Panc1 (cell line): Measurements from ENCODE around the gene OTUB1. TPM values are rescaled to one million over a fixed set of nuclear protein-coding genes. Genes with fewer than 3 reads are reported as not detected.
A peak's percentile ranks its signal among the peaks of the same experiment; 100 is the strongest.

Source experiments
- ATAC-seq: fragments of 200-7000 bp; cut with Tn5 transposase; 2 replicates; pipeline ENCODE4 v1.9.1; 2020; ENCODE audit warnings: mild to moderate bottlenecking, moderate library complexity
- BruUV-seq: library from RNA; stranded (reverse); fragments of 400-500 nt; replicated peaks from 2 replicates; lab custom pipeline; 2021; lab: Mats Ljungman, UMichigan
- CTCF ChIA-PET: fragments of 300-600 bp; sonication (Branson Sonifier 250); formaldehyde crosslinking; loops from one replicate; lab custom pipeline; 2022; ENCODE audit warnings: antibody characterized with exemption; lab: Charles Lee
- POLR2A ChIA-PET: fragments of 300-600 bp; sonication (Branson Sonifier 250); formaldehyde crosslinking; loops from one replicate; lab custom pipeline; 2022; ENCODE audit warnings: antibody characterized with exemption; lab: Charles Lee
- DNase-seq: peaks from one replicate; pipeline ENCODE4 v3.0.0-alpha.2; 2010; ENCODE audit warnings: low read depth, low spot score
- H3K27ac ChIP-seq: 2 replicates; pipeline ENCODE4 v1.5.1; 2011; ENCODE audit warnings: mild to moderate bottlenecking, low read length, inconsistent platforms
- H3K27me3 ChIP-seq: fragments of 200-500 bp; sonication (Bioruptor generic); 2 replicates; pipeline ENCODE4 v1.6.0; 2014; ENCODE audit warnings: low read length, inconsistent platforms; ENCODE audit not compliant: control insufficient read depth, insufficient read depth
- H3K36me3 ChIP-seq: fragments of 200-500 bp; sonication (Bioruptor generic); 2 replicates; pipeline ENCODE4 v1.5.1; 2014; ENCODE audit warnings: inconsistent platforms, mild to moderate bottlenecking, low read length, moderate library complexity; ENCODE audit not compliant: control insufficient read depth, insufficient read depth
- H3K4me1 ChIP-seq: 2 replicates; pipeline ENCODE4 v1.5.1; 2011; ENCODE audit warnings: inconsistent platforms, mild to moderate bottlenecking, low read length, moderate library complexity; ENCODE audit not compliant: control insufficient read depth, insufficient read depth
- H3K4me3 ChIP-seq, 2 experiments: 2 replicates each; pipeline ENCODE4 v1.5.1; 2011 to 2012; ENCODE audit warnings: low read depth in 2 of 2, low read length in 2 of 2, mild to moderate bottlenecking in 2 of 2, inconsistent platforms in 1 of 2, moderate library complexity in 1 of 2
- H3K9me3 ChIP-seq: fragments of 200-500 bp; sonication (Bioruptor generic); 2 replicates; pipeline ENCODE4 v1.5.1; 2014; ENCODE audit warnings: low read depth, mild to moderate bottlenecking, inconsistent platforms, low read length, moderate library complexity; ENCODE audit not compliant: control insufficient read depth, insufficient read depth
- CTCF ChIP-seq: fragments of 450-650 bp; IDR thresholded peaks from 2 replicates; pipeline ENCODE4 v1.5.1; 2017; ENCODE audit warnings: mild to moderate bottlenecking
- POLR2AphosphoS5 ChIP-seq: IDR thresholded peaks from 2 replicates; pipeline ENCODE4 v1.6.1; 2012; ENCODE audit warnings: mild to moderate bottlenecking, low read depth, low read length, moderate library complexity
- REST ChIP-seq, 2 experiments: IDR thresholded peaks; 2 replicates each; pipeline ENCODE4 v1.6.1; 2011 to 2012; ENCODE audit warnings: low read depth in 2 of 2, control low read depth in 1 of 2, low read length in 1 of 2, mild to moderate bottlenecking in 1 of 2, moderate library complexity in 1 of 2; ENCODE audit not compliant: insufficient read depth in 1 of 2
- SIN3A ChIP-seq: IDR thresholded peaks from 2 replicates; pipeline ENCODE4 v1.6.1; 2012; ENCODE audit warnings: low read depth, mild to moderate bottlenecking, low read length, moderate library complexity, borderline replicate concordance; ENCODE audit not compliant: insufficient read depth
- TCF7L2 ChIP-seq: IDR thresholded peaks from 2 replicates; pipeline ENCODE4 v1.6.1; 2011; ENCODE audit warnings: mild to moderate bottlenecking, low read depth, low read length, inconsistent platforms
- in situ Hi-C: cut with HindIII; loops from 2 replicates; pipeline ENCODE4 v1.10.0; 2016; ENCODE audit warnings: low sequenced_read_pairs, low pct_unique_long_range_greater_than_20kb
- intact Hi-C: fragments of 100-400 bp; cut with micrococcal nuclease; formaldehyde crosslinking; loops from one replicate; pipeline ENCODE4 v1.10.0; 2022; ENCODE audit not compliant: unreplicated experiment
- total RNA-seq: library from RNA; stranded (reverse); gene quantifications from one replicate; pipeline ENCODE4 v1.2.1, GENCODE V29; 2021; ENCODE audit not compliant: unreplicated experiment

Gene OTUB1
- total RNA-seq, 1 experiment from 2014 or later: 118 TPM

- BruUV-seq: no TSS peak
- intact Hi-C loops (no loop called here), in situ Hi-C loops (loop anchor here (10.0 kb wide), 1 partner anchor 73 kb away; no protein-coding TSS in a partner anchor)
- peak; percentile 6; the same call in 1 of the 2 replicates for ATAC-seq
- peak overlapping the region; percentile 61 for H3K27ac ChIP-seq
- H3K4me1 ChIP-seq: peaks cover 63% of the 10 kb centered on the region
- no peaks in the 10 kb centered on the region for H3K9me3 ChIP-seq
- CTCF ChIA-PET: interaction anchor here (1.5 kb wide), 1 partner anchor 148 kb away, joined by 5 read pairs; no protein-coding TSS in a partner anchor
- no peak for DNase-seq
- H3K36me3 ChIP-seq: no peaks in the 10 kb centered on the region
- H3K4me3 ChIP-seq: no peak overlapping the region
- POLR2A ChIA-PET: interaction anchor here (0.5 to 0.6 kb wide), 3 partner anchors 22 to 1899 kb away, joined by 3 to 4 read pairs (median 3); no protein-coding TSS in a partner anchor
- no peak for TF ChIP-seq SIN3A
- peak; percentile 41; the same call in 1 of the 2 replicates for TF ChIP-seq TCF7L2
- no peaks in the 10 kb centered on the region for H3K27me3 ChIP-seq
Measured at GRCh38 chr11:64001484-64002420, 15.5 kb downstream of the OTUB1 start.

- Histone ChIP-seq H3K36me3 (no peaks in the 10 kb centered on the region), H3K27ac (peak overlapping the region; percentile 46), H3K9me3 (no peaks in the 10 kb centered on the region), H3K4me3 (no peak overlapping the region), H3K27me3 (no peaks in the 10 kb centered on the region), H3K4me1 (peaks cover 61% of the 10 kb centered on the region)
- ChIA-PET CTCF (interaction anchor here (1.5 kb wide), 1 partner anchor 145 kb away, joined by 5 read pairs; no protein-coding TSS in a partner anchor), POLR2A (interaction anchor here (0.7 kb wide), 1 partner anchor 822 kb away, joined by 4 read pairs; no protein-coding TSS in a partner anchor)
- DNase-seq (no peak), ATAC-seq (peak; percentile 10)
- in situ Hi-C loops (loop anchor here (10.0 kb wide), 1 partner anchor 71 kb away; no protein-coding TSS in a partner anchor), intact Hi-C loops (no loop called here)
- no peak for TF ChIP-seq REST (IDR thresholded peaks at IDR 0.05; ENCODE audit: insufficient read depth in 1 of 2, low read depth in 2 of 2, low read length in 1 of 2)
- TF ChIP-seq CTCF: no peak
- TF ChIP-seq SIN3A: no peak
- TF ChIP-seq POLR2AphosphoS5: 0 out of 2 replicates have a peak, but pooled peaks have one; percentile 19
- no TSS peak for BruUV-seq
Measured at GRCh38 chr11:64003807-64004589, 17.8 kb downstream of the OTUB1 start.
